GM12892 (cell line): ENCODE measurements around the gene WDSUB1.

Experiments
- POLR2A ChIP-seq: IDR thresholded peaks from 2 replicates; pipeline ENCODE4 v1.6.1; 2011; ENCODE audit warnings: low read depth, low read length, control low read depth
- POLR2AphosphoS5 ChIP-seq: IDR thresholded peaks from 2 replicates; pipeline ENCODE4 v1.6.1; 2011; ENCODE audit warnings: low read depth, low read length, control low read depth

DNA sequence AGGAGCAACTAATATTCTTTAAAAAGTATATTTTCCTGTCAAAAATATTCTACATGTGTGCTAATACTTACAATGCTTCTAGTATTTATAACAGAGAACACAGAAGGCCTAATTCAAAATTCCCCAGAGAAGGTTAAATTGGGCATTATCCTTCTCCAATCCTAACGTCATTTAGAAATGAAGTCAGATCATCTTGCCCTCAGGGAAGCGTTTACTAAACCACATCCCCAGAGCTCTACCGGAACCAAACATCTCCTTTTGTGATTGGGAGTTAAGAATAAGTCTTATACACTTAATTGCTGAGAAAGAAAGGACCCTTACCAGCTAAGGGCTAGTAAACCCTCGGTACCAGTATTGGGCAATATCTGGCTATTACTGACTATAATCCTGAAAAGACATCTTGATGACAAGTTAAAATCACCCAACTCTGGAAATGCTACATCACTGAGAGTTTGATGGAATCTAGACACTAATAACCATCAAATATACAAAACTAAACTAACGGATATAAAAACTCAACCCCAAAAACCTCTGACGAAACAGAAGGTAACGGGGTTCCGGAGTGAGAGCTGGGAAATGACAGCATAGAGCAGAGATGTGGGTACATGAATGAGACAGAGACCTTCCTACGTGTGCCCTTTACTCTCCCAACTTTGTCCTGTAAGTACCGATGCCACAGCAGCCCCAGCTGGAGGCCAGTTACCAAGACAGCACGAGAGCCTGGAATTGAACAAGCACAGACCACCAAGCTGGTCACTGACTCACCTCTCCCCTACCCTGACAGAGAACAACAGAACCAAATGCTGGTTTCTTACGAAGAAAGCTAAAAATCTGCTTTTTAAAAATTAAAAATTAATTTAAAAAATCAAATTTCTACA is 35.0 kb downstream of the WDSUB1 start:
- TF ChIP-seq POLR2AphosphoS5: no peak
- no peak for TF ChIP-seq POLR2A
